CD4-positive, alpha-beta T cell treated with Interferon gamma for 1 hour (primary cell): Measurements from ENCODE around the gene CNR2.
"Not testable (repeated sequence)": the region's sequence is repeated elsewhere in the genome, so short reads cannot be mapped to it uniquely, and the experiment has no call there.

Experiments
- DNase-seq: peaks from one replicate; pipeline ENCODE4 v3.0.0-alpha.2; 2020

CNR2 gene

DNA sequence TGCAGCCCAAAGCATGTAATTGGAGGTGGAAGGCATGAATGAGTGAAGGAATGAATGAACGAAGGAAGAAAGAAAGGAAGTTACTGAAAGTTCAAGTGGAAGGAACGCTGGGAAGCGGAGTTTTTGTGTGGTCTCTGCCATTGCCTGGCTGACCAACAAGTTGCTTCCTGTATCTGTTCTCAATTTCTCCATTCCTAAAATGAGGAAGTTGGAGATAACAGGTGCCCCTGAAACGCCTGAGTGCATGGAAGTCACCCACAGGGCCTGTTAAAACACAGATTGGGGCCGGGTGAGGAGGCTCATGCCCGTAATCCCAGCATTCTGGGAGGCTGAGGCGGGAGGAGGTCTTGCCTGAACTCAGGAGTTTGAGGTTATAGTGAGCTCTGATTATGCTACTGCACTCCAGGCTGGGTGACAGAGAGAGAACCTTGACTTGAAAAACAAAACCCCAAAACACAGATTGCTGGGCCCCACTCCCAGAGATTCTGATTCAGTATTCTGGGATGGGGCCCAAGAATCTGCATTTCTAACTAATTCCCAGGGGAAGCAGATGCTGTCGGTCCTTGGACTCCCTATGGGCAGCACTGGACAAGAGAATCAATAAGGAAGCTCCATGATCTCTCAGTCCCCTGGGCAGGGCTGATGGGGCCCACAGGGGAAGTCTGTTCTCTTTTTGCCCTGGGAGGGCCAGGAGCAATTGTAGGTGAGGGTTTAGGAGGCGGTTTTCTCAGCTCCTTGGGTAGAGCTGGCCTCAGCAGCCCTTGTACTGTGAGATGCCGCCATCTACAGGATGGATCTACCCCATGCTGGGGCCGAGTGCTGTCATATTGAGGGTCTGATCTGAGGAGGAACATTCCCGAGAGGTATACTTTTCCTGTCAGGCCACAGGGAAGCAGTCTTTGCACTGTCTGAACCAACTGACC lies 3.3 kb upstream of the CNR2 start:
- DNase-seq, result peak; percentile 77

DNA sequence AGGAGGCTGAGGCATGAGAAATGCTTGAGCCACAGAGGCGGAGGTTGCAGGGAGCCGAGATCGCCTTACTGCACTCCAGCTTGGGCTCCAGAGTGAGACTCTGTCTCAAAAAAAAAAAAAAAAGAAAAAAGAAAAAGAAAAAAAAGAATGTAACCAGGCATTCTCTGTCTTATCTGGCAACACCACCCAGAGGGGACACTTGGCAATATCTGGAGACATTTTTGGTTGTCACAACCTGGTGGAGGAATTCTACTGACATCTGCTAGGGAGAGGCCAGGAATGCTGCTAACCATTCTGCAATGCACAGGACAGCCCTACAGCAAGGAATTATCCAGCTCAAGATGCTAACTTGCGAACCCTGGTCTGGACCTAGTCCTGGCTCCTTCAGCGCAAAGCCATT lies 2.3 kb upstream of the CNR2 start:
- no peak for DNase-seq

DNA sequence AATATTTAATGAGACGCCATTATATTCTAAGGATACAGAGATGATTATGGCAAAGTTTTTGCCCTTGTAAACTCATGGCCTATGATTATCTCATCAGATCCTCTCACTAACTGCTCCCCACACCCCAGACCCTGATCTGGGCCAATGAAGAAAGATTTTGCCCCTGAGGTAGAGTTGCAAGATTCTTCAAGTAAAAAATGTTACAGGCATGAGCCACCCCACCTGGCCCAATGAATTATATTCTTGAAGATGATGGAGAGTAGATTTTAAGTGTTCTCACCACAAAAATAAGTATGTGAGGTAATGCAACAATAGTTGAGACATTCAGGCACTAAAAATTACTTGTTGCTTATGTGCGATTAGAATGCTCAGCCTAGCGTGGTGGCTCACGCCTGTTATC lies 1.8 kb upstream of the CNR2 start:
- DNase-seq, result no peak

DNA sequence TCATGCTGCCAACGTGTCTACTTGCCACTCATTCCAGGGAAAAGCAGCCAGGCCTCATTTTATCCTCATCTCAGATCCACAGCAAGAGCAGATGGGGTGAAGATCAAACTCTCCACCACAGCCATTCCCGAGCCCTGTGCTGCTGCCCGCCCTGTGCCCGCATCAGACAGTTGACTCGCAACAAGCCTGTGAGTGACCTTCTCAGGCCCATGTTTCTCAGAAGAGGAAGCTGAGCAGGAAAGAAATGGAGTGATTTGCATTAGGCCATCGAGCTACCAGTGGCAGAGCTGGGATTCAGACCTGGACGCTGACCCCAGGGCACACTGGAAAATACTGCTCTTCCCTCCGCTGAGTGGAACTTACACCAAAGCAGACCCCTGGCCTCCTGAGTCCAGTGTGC lies 1.2 kb downstream of the CNR2 start:
- DNase-seq, result no peak

DNA sequence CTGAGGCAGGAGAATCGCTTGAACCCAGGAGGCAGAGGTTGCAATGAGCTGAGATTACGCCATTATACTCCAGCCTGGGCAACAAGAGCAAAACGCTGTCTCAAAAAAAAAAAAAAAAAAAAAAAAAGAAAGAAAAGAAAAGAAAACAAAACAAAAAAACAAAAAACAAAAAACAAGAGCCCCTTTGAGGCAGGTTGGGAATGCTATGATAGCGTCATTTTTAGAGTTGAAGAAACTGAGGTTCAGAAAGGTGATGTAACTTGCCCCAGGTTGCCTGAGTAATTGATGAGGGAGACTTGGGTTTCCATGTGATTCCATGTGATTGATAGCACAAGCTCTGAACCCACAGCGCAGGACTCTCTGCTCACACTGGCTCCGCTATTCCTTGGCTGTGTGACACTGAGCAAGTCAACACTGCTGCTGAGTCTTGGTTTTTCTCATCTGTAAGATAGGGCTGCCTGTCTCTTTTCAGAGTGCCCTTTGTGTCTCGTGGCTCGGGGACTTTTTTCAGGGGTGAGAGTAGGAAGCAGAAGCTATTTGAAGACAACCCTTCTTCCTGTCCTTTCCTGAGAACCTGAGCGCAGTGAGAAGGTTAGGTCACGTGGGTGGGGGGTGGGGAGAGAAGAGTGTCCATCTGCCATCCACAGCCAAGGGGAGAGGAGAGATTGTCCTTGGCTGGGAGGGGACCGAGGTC lies 2.5 kb downstream of the CNR2 start:
- DNase-seq, result peak; percentile 23

DNA sequence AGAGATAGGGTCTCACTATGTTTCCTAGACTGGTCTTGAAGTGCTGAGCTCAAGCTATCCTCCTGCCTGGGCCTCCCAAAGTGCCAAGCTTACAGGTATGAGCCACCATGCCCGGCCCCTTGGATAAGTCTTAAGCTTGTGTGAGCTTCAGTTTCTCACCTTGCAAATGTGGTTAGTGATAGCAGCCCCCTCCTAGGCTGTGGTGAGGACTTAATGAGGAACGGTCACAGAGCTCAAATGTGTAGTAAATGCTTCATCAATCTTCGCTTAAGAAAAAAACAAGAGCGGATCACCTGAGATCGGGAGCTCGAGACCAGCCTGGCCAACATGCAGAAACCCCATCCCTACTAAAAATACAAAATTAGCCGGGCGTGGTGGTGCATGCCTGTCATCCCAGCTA lies 3.0 kb downstream of the CNR2 start:
- DNase-seq, result no peak

DNA sequence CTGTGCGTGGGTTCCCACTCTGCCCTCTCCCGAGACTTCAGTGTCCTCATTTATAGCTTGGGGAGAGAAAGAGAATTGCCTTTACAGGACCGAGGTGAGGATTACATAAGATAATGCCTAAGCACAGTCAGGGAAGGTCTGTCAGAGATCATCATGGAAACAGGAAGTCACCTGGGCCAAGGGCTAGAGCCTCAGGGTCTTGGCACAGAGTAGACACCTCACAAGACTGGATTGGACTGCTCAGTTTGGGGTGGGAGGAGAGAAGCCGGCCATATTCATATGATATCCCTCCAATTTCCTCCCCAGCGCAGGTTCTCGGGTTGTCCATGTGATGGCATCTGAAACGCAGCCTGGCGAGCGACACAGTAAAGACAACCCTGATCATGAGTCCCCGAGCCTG lies 3.8 kb downstream of the CNR2 start:
- DNase-seq, result no peak

DNA sequence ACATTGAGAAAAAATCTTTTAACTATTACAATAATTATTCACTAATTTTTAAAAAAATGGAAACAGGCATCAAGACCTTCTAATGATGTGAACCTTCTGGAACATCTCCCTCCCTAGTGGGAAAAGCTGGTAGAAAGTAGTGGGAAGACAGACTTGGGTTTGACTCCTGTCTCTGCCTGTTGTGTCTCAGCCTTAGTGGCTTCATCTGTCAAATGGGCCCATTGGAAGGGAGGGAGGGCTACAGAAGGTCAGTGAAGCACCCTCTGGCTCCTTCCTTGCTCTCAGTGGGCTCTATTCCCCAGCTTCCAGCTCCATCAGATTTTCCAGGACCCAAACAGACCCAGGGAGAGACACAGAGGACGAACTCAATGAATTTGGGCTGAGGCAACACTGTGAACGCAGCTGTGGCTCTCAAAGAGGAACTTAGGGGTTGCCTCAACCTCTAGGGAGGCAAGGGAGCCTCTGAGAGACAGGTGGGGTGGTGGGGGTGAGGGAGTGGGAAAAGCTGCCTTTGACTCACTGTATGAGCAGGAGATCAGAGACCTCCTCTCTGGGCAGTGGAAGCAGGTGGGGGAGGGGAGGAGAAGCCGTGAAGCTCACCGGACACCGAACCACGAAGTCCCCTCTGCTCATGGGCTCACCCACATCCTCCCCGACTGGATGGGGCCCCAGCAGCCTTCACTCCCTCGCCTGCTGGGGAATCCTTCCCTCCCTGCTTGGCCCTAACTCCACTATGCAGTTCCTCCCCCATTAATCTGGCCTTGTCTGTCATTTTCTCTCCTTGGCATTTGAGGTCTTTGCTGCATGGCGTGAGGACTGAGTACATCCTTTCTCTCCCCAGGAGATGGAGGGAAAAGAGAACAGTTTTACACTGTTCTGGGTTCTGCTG lies 4.5 kb downstream of the CNR2 start:
- peak; percentile 52 for DNase-seq

DNA sequence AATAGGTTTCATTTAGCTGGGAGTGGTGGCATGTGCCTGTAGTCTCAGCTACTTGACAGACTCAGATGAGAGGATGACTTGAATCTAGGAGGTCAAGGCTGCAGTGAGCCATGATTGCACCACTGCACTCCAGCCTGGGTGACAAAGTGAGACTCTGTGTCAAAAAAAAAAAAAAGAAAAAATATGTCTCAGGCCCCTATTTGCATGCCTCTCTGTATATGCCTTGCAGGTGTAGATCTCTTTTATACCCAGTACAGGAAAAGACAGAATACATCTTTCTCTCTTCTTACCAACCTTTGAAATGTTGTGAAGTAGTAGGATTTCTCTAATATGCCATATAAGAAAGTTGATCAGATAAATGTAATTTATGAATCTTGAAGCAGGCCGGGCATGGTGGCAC lies 6.4 kb downstream of the CNR2 start:
- DNase-seq, result no peak

DNA sequence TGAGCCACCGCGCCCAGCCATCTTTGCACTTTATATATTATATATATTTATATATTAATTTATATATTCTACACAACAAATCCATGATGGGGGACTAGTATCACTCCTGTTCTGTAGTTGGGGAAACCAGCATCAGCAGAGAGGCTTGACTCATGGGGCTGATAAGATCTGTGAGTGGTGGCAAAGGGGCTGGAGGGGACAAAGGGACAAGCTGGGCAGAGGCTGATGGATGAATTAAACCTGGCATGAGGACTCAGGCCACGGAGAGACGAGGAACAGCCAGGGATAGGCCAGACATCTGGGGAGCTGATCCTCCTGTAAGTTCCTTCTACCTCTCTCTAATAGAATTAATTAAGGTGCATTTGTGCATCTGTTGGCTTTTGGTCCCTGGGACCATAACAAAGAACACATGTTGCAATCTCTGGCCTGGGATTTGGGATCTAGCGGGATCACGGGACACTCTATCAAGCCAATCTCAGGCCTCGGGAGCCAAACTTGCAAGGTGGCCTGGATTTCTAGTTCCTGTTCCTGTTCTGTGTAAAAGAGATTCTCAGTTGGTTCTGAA lies 7.6 kb downstream of the CNR2 start:
- DNase-seq, result no peak

DNA sequence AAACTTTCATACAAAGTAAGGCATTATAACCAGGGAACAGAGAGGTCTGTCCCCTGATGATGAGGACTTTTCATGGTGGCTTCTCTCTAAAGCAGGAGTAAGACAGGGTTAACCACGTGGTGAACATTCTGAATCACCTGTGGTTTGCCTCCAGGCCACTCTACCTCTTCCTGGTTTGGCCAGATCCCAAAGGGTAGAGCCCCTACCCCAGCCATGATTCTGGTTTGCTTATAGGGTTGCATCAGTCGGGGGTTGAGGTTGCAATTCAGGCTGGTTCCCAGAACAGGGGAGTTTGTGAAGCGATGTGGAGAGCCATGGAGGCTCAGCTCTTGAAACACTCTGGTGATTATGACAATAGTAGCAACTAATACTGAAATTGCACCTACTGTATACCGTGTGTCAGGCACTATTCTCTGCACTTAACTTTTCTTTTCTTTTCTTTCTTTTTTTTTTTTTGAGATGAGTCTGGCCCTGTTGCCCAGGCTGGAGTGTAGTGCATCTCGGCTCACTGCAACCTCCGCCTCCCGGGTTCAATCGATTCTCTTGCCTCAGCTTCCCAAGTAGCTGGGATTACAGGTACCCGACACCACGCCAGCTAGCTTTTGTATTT lies 8.3 kb downstream of the CNR2 start:
- DNase-seq, result no peak

DNA sequence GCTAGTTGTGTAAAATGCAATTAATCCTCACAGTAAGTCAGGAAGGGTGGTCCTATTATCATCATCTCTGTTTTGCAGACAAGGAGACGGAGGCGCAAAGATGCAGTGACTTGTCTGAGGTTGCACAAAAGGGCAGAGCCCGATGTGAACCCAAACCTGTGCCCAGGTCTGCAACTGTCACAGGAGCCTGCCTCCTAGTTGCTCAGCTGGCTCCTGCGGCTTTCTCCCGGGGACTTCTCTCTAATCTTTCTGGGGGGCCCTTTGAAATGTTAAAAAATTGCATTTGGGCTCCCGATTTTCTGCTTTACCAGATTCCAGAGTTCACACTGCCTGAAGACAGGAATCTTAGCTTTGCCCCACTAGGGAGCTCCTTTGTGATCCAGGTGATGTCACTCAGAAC lies 9.4 kb downstream of the CNR2 start:
- no peak for DNase-seq

DNA sequence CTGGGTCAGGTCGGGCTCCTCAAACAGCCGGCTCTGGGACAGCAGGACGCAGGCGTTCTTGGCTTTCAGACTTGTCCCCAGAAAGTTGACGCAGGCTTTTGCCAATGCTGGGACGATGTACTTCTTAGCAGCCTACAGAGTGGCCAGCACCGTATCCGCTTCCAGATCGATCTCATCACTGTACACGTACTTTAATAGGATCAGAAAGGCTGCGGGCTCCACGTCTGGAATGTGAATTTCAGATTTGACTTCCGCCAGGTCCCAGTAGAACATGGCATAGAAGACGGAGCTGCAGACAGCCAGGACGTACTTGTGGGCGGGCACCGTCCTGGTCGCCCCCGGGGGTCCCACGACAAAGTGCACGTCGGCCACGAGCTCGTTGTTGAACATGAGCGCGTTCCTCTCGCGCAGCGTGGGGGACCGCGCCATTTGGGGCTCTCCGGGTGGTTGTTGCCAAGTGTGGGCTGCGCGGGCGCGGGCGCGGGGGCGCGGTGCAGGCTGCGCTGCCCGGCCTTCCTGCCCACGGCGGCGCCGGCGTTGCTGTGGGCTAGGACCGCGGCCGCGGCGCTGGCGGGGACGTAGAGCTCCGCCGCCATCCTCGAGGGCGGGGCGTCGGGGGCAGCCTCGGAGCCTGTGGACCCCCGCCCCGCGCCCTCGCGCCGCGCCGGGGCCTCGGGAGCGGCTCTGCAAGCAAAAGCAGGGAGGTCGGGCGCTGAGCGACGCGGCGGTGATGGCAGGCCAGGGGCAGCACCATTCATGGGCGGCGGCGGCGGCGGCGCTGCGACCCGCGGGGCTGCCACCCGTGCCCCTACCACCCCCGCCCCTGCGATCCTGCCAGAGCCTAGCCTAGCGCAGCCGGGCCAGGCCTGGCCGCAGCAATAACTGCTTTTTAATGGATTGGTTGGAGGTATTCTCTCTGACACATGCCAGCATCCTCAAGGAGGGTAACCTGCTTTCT lies 10.6 kb downstream of the CNR2 start:
- DNase-seq, result no peak

DNA sequence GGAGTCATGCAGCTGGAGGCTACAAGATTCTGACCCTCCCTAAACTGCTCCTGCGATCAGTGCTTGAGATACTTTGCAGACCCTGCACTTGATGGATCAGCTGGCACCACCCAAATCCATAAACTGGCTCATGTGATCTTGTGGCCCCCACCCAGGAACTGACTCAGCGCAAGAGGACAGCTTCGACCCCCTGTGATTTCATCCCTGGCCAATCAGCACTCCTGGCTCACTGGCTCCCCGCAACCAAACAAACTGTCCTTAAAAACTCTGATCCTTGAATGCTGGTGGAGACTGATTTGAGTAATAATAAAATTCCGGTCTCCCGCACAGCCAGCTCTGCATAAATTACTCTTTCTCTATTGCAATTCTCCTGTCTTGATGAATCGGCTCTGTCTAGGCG lies 13.1 kb downstream of the CNR2 start:
- not testable (repeated sequence) for DNase-seq

DNA sequence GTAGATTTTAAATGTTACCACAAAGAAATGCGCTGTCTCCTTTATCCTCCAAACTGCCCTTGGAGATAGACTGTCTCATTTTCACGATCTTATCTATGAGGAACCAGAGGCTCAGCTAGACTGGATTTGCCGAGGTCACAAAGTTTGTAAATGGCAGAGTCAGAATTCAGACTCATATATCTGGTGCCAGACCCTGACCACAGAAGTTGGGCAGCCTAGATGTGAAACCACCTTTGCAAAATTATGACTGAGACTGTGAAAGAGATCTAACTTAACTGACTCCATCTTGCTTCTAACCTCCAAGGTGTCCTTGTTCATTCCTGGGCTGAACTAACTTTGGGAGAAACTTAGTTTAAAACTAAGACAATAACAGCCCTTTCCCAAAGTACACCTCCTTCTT lies 14.1 kb downstream of the CNR2 start:
- no peak for DNase-seq

DNA sequence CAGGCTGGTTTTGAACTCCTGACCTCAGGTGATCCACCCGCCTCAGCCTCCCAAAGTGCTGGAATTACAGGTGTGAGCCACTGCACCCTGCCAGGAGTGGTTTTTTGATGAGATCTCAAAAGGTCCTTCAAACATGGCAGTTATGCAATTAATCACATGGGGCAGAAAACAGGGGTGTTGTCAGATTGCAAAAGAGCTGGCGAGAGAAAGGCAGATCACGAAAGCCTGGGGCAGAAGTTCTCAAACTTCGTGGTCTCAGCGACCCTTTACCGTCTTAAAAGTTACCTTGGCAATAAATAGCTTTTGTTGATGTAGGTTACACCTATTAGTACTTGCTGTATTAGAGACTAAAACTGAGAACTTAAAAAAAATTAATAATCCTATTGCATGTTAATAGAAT lies 16.1 kb downstream of the CNR2 start:
- no peak for DNase-seq

DNA sequence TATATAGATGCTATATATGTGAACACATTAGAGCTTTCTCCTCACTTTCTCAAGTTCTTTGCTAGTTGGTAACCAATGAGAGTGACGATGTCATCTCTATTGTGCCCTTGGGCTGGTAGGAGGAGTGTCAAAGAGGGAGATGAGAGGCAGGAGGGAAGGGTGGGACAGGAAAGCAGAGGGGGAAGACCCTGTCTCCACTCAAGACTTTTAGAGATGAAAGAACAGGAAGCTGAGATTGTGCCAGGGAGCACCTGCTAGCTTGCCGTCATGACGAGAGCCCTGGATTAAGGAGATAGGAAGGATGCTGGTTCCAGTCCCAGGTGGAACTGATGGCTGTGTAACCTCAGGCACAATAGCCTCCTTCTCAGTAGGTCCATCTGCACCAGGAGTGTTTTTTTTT lies 16.7 kb downstream of the CNR2 start:
- DNase-seq, result no peak

DNA sequence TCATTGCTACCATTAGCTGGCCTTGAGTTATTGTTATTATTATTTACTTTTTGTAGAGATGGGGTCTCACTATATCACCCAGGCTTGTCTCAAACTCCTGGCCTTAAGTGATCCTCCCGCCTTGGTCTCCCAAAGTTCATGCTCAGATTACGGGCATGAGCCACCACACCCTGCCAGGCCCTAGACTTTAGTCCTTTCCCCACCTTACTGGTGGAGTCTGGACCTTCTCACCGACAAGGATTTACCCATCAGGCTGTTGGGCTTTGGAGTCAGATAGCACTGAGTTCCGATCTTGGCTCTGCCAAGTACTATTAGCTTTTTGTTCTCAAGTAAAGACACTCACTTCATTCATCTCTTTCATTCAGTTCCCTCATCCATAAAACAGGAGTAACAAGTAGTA lies 17.2 kb downstream of the CNR2 start:
- DNase-seq, result no peak

DNA sequence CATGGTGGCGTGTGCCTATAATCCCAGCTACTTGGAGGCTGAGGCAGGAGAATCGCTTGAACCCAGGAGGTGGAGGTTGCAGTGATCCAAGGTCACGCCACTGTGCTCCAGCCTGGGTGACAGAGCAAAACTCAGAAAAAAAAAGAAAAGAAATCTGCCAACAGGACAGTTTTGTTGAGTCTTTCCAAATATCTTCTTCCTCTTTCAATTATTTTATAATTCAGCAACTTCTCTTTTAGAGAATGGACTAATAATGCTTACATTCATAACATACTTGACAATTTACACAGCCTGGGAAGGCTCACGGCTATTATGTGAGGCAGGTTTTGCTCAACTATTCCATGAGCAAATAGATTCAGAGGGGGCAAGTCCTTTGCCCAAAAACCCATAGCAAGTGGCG lies 18.1 kb downstream of the CNR2 start:
- DNase-seq, result no peak

DNA sequence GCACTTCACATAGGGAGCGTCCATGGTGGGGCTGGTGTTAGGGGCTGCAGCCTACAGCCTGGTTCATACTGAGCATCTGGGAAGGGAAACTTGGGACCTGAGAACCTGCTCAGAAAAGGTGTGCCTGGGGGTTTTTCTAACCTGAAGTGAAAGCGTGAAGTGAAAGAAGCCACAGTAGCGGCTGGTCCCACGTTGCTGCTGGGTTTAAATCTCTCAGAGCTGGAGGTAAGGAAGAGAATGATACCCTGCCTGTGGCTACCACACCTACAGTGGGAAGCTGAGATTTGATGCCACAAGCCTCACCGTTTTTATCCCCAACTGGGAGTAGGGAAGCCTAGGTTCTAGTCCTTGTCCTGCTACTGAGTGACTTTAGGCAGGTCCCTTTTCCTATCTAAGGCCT lies 24.1 kb downstream of the CNR2 start:
- no peak for DNase-seq

DNA sequence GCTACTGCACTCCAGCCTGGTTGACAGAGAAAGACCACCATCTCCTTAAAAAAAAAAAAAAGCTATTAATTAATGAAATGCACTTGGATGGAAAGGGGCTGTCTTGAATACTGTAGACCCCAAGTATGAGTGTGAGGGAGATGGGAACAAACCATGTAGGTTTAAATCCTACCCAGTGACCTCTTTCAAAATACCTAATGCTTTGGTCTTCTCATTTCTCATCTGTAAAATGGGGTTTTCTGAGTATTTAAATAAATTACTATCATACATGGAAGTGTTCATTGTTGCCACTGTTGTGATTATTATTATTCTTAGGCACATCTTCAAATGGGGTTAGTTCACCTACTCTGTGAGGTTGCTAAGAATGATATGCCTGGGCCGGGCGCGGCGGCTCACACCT lies 27.9 kb downstream of the CNR2 start:
- no peak for DNase-seq

DNA sequence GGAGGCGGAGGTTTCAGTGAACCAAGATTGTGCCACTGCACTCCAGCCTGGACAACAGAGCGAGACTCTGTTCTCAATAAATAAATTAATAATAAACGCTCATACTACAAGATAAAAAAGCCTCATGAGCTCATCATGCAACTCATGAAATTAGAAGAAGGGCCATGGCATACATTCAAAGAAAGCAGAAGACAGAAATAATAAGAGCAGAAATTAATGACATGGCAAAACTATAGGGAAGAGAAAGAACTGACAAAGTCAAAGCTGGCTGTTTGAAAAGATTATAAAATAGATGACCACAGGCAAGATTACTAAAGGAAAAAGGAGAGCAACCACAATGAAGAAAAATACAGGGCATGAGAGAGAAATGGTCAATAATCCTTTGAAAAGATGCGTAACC lies 30.4 kb downstream of the CNR2 start:
- no peak for DNase-seq
